ENCODE measurements around the gene MAU2.
"Not testable (repeated sequence)": the region's sequence is repeated elsewhere in the genome, so short reads cannot be mapped to it uniquely, and the experiment has no call there.

Gene MAU2

GRCh38 chr19:19385896-19386869 lies 65.6 kb downstream of the MAU2 start:
- no peak for DNase-seq

DNA sequence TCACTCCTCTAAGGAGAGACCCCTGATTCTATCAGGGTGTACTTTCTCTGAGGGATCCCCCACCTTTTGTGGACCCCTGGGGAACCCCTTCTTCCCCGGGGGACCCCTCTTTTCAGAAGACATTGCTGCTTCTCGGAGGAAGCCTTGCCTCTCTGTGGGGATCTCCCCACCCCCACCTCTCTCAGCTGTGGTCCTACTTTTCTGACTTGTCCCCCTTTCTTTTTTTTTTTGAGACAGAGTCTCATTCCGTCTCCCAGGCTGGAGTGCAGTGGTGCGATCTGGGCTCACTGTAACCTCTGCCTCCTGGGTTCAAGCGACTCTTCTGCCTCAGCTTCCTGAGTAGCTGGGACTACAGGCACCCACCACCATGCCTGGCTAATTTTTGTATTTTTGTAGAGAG lies 66.5 kb downstream of the MAU2 start:
- no peak for DNase-seq

DNA sequence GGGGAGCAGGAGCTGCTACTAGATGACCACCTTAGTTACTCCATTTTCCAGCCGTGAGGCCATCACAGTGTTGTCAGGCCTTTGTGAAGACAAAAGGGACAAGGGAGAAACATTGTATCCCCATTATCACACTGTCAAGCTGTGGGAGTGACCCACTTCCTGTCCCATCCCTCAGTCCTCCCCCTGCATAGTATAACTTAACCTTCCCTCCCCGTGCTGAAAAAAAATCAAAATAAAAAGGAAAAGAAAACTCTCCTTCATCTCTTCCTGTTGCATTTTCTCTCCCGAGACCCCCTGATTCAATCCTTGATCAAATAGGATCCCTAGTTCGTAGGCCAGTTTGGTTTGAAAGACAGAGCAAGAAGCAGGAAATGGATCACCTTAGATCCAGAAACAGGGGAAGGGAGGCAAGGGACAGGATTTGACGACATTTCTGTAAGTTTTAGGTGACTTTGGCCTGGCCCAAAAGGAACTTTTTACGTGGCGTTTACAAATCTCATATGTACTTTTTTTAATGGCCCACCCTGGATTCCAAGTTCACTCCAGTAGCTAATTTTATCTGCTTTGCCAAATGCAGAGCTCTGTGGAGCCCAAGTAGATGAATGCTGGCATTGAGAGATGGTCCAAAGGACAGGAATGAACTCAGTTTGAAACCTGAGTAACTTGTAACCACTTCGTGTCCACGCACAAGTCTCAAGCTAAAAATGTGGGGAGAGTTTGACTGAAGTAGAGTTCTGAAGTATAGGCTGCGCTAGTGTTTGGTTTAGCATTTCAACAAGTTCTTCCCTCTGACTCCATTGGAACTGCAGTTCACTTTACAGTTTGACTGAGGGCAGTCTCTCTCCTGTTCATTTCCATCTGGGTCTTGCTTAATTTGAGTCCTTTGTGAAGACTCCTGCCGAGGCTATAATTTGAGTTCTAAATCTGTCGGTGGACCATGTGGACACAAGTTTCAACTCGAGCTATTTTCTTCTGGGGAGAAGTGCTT lies 68.2 kb downstream of the MAU2 start:
- DNase-seq: no peak

DNA sequence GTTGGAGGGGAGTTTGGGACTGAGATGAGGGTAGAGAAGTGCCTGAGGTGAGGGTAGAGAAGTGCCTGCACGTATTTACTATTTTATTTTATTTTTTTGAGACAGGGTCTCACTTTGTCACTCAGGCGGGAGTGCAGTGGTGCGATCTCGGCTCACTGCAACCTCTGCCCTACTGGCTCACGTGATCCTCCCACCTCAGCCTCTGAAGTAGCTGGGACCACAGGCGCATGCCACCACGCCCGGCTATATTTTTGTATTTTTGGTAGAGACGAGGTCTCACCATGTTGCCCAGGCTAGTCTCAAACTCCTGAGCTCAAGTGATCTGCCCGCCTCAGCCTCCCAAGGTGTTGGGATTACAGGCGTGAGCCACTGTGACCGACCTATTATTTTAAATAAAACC lies 69.1 kb downstream of the MAU2 start:
- DNase-seq: not testable (repeated sequence)

GRCh38 chr19:19394333-19394732 lies 73.7 kb downstream of the MAU2 start:
- not testable (repeated sequence) for DNase-seq

DNA sequence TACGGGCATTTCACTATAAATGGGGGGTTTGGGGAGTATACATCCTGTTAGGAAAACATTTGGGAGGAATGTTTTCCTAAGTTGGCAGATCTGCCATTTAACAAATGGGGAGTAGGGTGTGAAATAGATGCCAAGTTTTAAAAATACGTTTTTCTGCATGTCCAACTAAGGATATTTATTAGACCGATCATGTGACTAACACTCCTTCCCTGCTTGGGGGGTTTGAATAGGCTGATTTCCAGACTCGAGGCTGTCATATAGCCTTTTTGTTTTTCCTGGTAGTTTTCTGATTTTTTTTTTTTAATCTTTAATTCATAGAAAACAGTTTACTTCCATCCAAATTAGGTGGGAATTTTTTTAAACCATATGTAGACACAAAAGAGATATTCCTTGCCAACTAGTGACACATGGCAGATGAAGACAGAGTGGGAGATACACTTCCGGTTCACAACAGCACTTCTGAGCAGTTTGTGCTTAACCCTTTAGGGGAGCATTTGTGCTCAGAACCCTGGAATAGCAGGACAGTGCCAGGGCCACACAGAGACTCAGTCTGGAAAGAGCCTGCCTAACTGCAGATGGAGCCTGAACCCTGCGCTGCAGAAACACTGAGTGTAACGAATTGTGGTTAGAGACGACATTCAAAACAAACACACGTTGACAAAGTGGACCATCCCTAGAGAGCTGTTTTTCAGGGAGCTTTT lies 79.3 kb downstream of the MAU2 start:
- no peak for DNase-seq

GRCh38 chr19:19402656-19403372 lies 82.2 kb downstream of the MAU2 start:
- no peak for DNase-seq

- DNase-seq: no peak
Observed at GRCh38 chr19:19403373-19403901, 82.8 kb downstream of the MAU2 start.

DNA sequence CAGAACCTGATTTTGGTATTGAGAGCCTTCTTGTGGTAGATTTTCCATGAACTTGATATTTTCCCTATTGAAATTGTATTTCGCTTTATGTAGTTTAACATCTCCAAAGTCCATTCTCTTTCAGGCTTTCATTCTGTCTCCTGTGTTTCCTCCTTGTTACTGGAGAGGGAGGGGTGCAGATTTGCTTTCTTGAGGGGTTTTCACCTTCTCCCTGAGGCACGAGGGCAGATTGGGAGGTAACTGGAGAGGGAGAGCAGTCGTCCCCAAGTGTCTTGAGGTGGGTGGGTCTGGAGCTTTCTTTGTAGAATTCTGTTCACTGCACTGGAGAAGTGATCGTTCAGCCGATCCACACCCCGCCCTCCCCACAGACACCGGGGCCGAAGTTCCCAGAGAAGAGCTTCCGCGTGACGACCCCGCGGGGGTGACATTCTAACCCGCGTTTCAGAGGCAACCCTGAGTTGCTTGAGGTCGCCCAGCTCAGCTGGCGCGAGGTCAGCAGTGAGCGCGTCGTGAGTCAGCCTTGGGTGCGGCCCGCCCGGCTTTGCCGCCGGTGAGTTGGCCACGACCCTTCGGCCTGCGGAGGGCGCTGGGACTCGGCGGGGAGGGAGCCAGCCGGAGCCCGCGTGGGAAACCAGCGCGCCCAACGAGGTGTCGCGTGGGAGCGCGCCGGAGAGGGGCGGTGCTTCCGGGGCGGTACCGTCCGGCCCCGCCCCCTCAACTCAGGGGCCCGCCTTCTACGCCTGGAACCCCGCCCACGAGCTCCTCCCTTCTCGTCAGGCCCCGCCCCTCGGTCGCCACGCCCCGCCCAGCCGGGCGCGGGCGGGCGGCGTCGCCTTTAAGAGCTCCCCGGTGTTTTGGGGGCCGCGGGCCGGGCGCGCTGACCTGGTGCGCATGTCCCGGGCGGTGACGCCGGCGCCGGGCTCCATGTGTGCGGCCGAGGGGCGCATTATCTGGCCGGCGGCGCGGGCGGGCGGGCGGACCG lies 84.5 kb downstream of the MAU2 start, which contains the start of gene GATAD2A:
Gene GATAD2A (plus strand): TSS at position 797 of the 982 bp plus-strand sequence. CDS start 59,671 bp downstream, outside the sequence.
- DNase-seq: peak; percentile 67

GRCh38 chr19:19405971-19406877 lies 85.6 kb downstream of the MAU2 start:
- no peak for DNase-seq

- DNase-seq: no peak
Observed at GRCh38 chr19:19406878-19407632, 86.4 kb downstream of the MAU2 start.

- no peak for DNase-seq
Observed at GRCh38 chr19:19407633-19407930, 87.0 kb downstream of the MAU2 start.
